Measurements from ENCODE around the gene MOV10L1.

DNA sequence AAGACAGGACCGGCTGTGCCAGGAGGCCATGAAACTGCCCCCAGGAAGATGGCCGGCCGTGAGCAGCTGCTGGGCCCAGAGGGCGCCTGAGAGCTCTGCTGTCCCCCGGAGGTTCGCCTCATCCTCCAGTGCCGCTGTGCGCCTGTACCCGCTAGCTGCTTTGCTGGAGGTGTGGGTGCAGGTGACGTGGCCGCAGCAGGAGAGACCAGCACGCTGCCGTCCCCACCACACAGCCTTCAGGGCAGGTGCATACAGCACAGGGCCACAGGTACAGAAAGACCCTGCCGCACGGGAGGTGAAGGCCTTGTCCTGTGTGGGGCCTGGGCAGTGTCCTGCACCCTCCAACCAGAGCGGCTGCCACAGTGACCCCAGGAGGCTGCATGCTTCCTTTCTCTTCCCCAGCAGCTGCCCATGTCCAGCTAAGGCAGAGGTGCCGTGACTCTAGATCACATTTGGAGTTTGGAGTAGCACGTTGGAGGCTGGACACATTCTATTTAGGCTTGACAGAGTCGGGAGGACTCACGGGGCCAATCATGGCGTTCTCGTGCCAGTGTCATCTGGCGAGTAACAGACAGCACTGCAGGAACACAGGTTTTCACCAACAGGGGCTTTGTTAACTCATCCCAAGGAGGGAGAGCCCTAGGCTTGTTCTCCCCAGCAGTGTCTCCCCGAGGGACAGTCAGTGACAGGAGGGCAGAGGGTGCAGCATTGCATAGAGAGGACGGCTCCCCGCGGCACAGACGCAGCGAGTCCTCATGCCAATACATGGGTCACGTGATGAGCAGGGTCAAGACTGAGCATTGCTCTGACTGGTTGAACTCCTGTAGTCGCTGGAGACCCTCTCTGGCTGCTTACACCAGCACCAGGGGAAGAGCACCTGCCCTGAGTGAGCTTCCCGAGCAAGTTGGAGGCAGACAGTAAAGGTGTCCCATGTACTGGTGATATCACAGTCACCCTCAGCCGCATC is 62.0 kb downstream of the MOV10L1 start:
- TF ChIP-seq EZH2 (IDR thresholded peaks at IDR 0.05; ENCODE audit: borderline replicate concordance, low read depth, low read length, severe bottlenecking) (no peak), POLR2A (IDR thresholded peaks at IDR 0.05; ENCODE audit: low read depth, low read length) (no peak), MYC (IDR thresholded peaks at IDR 0.05; ENCODE audit: low read depth, low read length) (no peak), FOS (IDR thresholded peaks at IDR 0.05; ENCODE audit: borderline replicate concordance, insufficient read depth, low read length) (no peak), POLR2AphosphoS5 (IDR thresholded peaks at IDR 0.05; ENCODE audit: insufficient read depth, low read depth, low read length) (no peak)
- TF ChIP-seq, protein P1, sequence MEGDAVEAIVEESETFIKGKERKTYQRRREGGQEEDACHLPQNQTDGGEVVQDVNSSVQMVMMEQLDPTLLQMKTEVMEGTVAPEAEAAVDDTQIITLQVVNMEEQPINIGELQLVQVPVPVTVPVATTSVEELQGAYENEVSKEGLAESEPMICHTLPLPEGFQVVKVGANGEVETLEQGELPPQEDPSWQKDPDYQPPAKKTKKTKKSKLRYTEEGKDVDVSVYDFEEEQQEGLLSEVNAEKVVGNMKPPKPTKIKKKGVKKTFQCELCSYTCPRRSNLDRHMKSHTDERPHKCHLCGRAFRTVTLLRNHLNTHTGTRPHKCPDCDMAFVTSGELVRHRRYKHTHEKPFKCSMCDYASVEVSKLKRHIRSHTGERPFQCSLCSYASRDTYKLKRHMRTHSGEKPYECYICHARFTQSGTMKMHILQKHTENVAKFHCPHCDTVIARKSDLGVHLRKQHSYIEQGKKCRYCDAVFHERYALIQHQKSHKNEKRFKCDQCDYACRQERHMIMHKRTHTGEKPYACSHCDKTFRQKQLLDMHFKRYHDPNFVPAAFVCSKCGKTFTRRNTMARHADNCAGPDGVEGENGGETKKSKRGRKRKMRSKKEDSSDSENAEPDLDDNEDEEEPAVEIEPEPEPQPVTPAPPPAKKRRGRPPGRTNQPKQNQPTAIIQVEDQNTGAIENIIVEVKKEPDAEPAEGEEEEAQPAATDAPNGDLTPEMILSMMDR (IDR thresholded peaks at IDR 0.05; ENCODE audit: extremely low read depth in 1 of 2, insufficient read depth in 1 of 2, low read depth in 1 of 2, low read length in 2 of 2): no peak
- TF ChIP-seq, protein P2, sequence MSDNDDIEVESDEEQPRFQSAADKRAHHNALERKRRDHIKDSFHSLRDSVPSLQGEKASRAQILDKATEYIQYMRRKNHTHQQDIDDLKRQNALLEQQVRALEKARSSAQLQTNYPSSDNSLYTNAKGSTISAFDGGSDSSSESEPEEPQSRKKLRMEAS (IDR thresholded peaks at IDR 0.05; ENCODE audit: insufficient read depth, insufficient read length): no peak

Measured in endothelial cell of umbilical vein (primary cell).